Neural cell (in vitro differentiated cells): ENCODE data around the gene C9orf43. TPM values are rescaled to one million over a fixed set of nuclear protein-coding genes. Genes with fewer than 3 reads are reported as not detected.

ENCODE experiments used
- H2AFZ ChIP-seq: fragments of 200-600, 300-800 bp; sonication (generic), shearing (Covaris generic); 2 replicates; pipeline ENCODE4 v1.6.0; 2014; ENCODE audit warnings: low read depth, mild to moderate bottlenecking, antibody characterized with exemption, low read length, moderate library complexity
- H3F3A ChIP-seq: fragments of 200-600 bp; shearing (Covaris generic); 2 replicates; pipeline ENCODE4 v1.6.1; 2016; ENCODE audit warnings: mild to moderate bottlenecking, moderate library complexity, mixed read lengths, antibody characterized with exemption, low read length; ENCODE audit not compliant: insufficient read depth, poor library complexity, severe bottlenecking
- H3K27ac ChIP-seq: fragments of 200-600, 300-800 bp; sonication (generic), shearing (Covaris generic); 2 replicates; pipeline ENCODE4 v1.5.1; 2014; ENCODE audit warnings: mild to moderate bottlenecking, low read length, moderate library complexity
- H3K27me3 ChIP-seq: fragments of 300-800, 200-600 bp; sonication (generic), shearing (Covaris generic); 2 replicates; pipeline ENCODE4 v1.6.0; 2014; ENCODE audit warnings: mild to moderate bottlenecking, low read depth, low read length, moderate library complexity; ENCODE audit not compliant: insufficient read depth
- H3K36me3 ChIP-seq: fragments of 300-800, 200-600 bp; sonication (generic), shearing (Covaris generic); 2 replicates; pipeline ENCODE4 v1.5.1; 2014; ENCODE audit warnings: mild to moderate bottlenecking, antibody characterized with exemption, low read length, moderate library complexity; ENCODE audit not compliant: insufficient read depth
- H3K4me2 ChIP-seq: fragments of 300-800, 200-600 bp; sonication (generic), shearing (Covaris generic); 2 replicates; pipeline ENCODE4 v1.6.0; 2014; ENCODE audit warnings: mild to moderate bottlenecking, low read length
- H3K4me3 ChIP-seq: fragments of 300-800, 200-600 bp; sonication (generic), shearing (Covaris generic); 2 replicates; pipeline ENCODE4 v1.5.1; 2014; ENCODE audit warnings: mild to moderate bottlenecking, low read length, moderate library complexity
- H3K79me2 ChIP-seq: fragments of 200-600 bp; shearing (Covaris generic); replicated peaks from 2 replicates; pipeline ENCODE4 v1.6.0; 2014; ENCODE audit warnings: mild to moderate bottlenecking, low read length, moderate library complexity; ENCODE audit not compliant: insufficient read depth
- H3K9ac ChIP-seq: fragments of 300-800, 200-600 bp; sonication (generic), shearing (Covaris generic); 2 replicates; pipeline ENCODE4 v1.6.1; 2016; ENCODE audit warnings: mild to moderate bottlenecking, low read length, mixed read lengths
- H3K9me2 ChIP-seq: fragments of 200-600 bp; shearing (Covaris generic); 2 replicates; pipeline ENCODE4 v1.6.1; 2016; ENCODE audit warnings: mild to moderate bottlenecking, low read length, mixed read lengths; ENCODE audit not compliant: insufficient read depth
- H3K9me3 ChIP-seq: fragments of 200-600, 300-800 bp; sonication (generic), shearing (Covaris generic); 2 replicates; pipeline ENCODE4 v1.6.1; 2016; ENCODE audit warnings: mild to moderate bottlenecking, mixed run types, low read length, moderate library complexity, mixed read lengths
- H4K20me1 ChIP-seq: fragments of 200-600 bp; shearing (Covaris generic); 2 replicates; pipeline ENCODE4 v1.6.1; 2016; ENCODE audit warnings: mild to moderate bottlenecking, mixed run types; ENCODE audit not compliant: insufficient read depth
- EP300 ChIP-seq: fragments of 450-650 bp; conservative IDR thresholded peaks from 2 replicates; pipeline ENCODE4 v1.6.1; 2014; ENCODE audit warnings: antibody characterized with exemption, mild to moderate bottlenecking, moderate library complexity; ENCODE audit not compliant: poor library complexity, severe bottlenecking
- MXI1 ChIP-seq: fragments of 450-650 bp; conservative IDR thresholded peaks from 2 replicates; pipeline ENCODE4 v1.6.1; 2014; ENCODE audit warnings: antibody characterized with exemption, mild to moderate bottlenecking; ENCODE audit not compliant: poor library complexity, severe bottlenecking
- SMC3 ChIP-seq: fragments of 450-650 bp; conservative IDR thresholded peaks from 2 replicates; pipeline ENCODE4 v1.6.1; 2014; ENCODE audit warnings: antibody characterized with exemption, mild to moderate bottlenecking, moderate library complexity; ENCODE audit not compliant: poor library complexity
- polyA plus RNA-seq: library from polyadenylated mRNA; depleted of rRNA; stranded (reverse); fragments of >200 nt; gene quantifications from 2 replicates; pipeline ENCODE4 v1.2.3, GENCODE V29; 2014
- TF ChIP-seq, protein P1 (sequence below): fragments of 450-650 bp; IDR thresholded peaks from 2 replicates; pipeline ENCODE4 v1.5.1; 2014; ENCODE audit warnings: antibody characterized with exemption, mild to moderate bottlenecking, moderate library complexity; ENCODE audit not compliant: poor library complexity, severe bottlenecking

Gene C9orf43
- polyA plus RNA-seq, 1 donor from 2014 or later, result 0.33 TPM

DNA sequence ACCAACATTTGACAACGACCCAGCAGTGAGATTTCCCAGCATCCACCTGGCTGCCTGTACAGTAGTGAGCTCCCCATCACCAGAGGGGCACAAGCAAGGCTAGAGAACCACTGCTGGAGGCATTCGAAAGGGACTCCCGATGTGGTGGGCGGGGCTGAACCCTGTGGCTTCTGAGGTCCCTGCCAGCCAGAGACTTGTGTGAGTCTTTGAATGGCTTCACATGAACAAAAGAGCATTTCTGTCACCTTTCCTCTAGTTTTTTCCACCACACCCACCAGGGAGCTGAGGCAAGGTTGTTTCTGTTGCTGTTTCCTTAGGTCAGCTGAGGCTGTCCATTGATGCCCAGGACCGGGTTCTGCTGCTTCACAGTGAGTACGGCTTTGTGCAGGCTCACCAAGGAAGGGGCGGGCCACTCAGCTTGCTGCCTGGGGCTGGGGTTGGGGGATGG lies 68.7 kb downstream of the C9orf43 start:
- H3K27ac ChIP-seq, result no peak overlapping the region
- no peaks in the 10 kb centered on the region for H3K9me2 ChIP-seq
- no peaks in the 10 kb centered on the region for H3K79me2 ChIP-seq
- no peaks in the 10 kb centered on the region for H4K20me1 ChIP-seq
- no peak overlapping the region for H3K4me2 ChIP-seq
- H3K27me3 ChIP-seq, result no peaks in the 10 kb centered on the region
- H2AFZ ChIP-seq, result no peak overlapping the region
- H3K9ac ChIP-seq, result no peak overlapping the region
- H3K36me3 ChIP-seq, result no peaks in the 10 kb centered on the region
- H3K9me3 ChIP-seq, result no peaks in the 10 kb centered on the region
- TF ChIP-seq EP300, result no peak
- TF ChIP-seq, protein P1, sequence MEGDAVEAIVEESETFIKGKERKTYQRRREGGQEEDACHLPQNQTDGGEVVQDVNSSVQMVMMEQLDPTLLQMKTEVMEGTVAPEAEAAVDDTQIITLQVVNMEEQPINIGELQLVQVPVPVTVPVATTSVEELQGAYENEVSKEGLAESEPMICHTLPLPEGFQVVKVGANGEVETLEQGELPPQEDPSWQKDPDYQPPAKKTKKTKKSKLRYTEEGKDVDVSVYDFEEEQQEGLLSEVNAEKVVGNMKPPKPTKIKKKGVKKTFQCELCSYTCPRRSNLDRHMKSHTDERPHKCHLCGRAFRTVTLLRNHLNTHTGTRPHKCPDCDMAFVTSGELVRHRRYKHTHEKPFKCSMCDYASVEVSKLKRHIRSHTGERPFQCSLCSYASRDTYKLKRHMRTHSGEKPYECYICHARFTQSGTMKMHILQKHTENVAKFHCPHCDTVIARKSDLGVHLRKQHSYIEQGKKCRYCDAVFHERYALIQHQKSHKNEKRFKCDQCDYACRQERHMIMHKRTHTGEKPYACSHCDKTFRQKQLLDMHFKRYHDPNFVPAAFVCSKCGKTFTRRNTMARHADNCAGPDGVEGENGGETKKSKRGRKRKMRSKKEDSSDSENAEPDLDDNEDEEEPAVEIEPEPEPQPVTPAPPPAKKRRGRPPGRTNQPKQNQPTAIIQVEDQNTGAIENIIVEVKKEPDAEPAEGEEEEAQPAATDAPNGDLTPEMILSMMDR, result no peak
- no peak for TF ChIP-seq SMC3
- no peak for TF ChIP-seq MXI1
- H3F3A ChIP-seq, result no peaks in the 10 kb centered on the region
- no peak overlapping the region for H3K4me3 ChIP-seq

Other genes starting within 250 kb of the C9orf43 start
- gene FKBP15, start 189.5 kb upstream of the C9orf43 start, polyA plus RNA-seq, result 11.2 and 12.1 TPM in 2 replicates
- gene SLC31A1, start 189.2 kb upstream of the C9orf43 start, polyA plus RNA-seq, result 7.0 and 7.4 TPM in 2 replicates
- 64.8 and 88.0 TPM in 2 replicates for gene CDC26, start 135.2 kb upstream of the C9orf43 start, polyA plus RNA-seq
- gene PRPF4, start 135.1 kb upstream of the C9orf43 start, polyA plus RNA-seq, result 24.3 and 27.4 TPM in 2 replicates
- not detected in 2 replicates for gene RNF183, start 107.4 kb upstream of the C9orf43 start, polyA plus RNA-seq
- gene WDR31, start 70.5 kb upstream of the C9orf43 start, polyA plus RNA-seq, result 0.59 and 0.84 TPM in 2 replicates
- gene BSPRY, start 61.2 kb upstream of the C9orf43 start, polyA plus RNA-seq, result not detected in 2 replicates
- 31.2 and 31.7 TPM in 2 replicates for gene HDHD3, start 33.8 kb upstream of the C9orf43 start, polyA plus RNA-seq
- gene ALAD, start 9.5 kb upstream of the C9orf43 start, polyA plus RNA-seq, result 42.9 and 65.1 TPM in 2 replicates
- 99.8 and 119 TPM in 2 replicates for gene POLE3, start 72 bp upstream of the C9orf43 start, polyA plus RNA-seq
- gene RGS3, start 53.0 kb downstream of the C9orf43 start, polyA plus RNA-seq, result 25.3 and 36.4 TPM in 2 replicates